ENCODE results near the gene SMAP2.
A peak's percentile ranks its signal among the peaks of the same experiment; 100 is the strongest.

SMAP2 gene

GRCh38 chr1:40421431-40422384 lies 48.2 kb downstream of the SMAP2 start:
- DNase-seq (ENCODE audit: low read depth in 2 of 2): no peak

- no peak for DNase-seq (ENCODE audit: low read depth in 2 of 2)
Observed at GRCh38 chr1:40422630-40423263, 49.2 kb downstream of the SMAP2 start.

DNA sequence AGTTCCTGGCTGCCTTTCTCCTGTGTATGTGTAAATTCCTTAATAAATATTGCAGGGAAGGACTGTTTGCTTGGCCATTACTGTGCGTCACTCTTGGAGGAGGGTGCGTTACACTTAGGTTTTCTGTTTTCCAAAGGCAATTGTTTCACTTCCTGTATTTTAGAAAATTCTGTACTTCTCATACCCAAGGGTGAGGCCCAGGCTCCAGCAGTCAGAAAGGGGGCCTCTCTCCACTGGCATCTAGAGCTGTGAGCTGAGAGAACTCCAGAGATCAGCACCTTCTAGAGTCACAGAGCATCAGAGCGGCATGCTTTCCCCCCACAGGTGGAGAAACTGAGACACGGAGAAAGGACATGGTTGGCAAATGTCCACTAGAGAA lies 49.7 kb downstream of the SMAP2 start:
- DNase-seq (ENCODE audit: low read depth in 2 of 2): no peak

DNA sequence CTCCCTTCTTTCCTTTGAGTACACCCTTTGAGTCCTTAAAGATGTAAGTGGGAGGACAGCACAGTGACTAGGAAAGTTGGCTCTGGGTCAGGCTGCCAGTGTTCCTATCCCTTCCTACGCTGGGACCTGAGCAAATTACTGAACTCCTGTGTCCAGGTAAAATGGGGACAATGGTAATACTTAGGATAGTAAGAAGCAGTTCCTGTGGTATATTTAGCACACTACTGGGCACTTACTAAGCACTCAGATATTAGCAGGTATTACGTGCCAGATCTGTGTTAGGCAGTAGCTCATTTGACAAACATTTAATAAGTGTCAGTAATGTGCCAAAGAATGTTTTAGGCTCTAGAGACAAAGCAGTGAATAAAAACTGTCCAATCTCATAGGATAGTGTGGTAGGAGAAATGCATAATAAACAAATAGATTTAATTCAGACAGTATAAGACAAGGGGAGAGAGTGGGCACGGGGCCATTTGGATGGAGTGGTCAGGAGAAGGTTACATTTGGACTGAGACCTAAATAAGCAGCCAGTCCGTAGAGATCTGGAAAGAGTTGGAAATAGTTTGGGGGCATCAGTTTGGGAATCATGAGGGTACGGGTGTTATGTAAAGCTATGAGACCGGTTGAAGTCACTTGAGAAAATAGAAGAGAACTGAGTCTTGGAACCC lies 50.6 kb downstream of the SMAP2 start:
- DNase-seq (ENCODE audit: low read depth in 2 of 2): no peak

DNA sequence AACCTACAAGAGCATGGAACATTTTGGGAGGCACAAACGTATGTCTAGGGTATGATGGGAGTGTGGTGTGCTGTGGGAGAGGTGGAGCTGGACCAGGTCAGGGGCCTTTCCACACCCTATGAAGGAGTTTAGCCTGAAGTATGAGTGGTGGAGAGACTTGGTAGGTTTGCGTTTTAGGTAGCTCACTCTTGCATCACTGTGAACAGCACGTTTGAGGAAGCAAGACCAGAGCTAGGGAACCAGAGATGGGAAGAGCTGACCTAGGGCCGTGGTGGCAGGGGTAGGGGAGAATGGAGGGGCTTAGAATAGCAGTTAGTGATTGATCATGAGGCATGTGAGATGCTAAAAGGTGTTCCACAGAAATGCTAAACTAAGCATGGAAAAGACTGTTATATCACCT lies 51.7 kb downstream of the SMAP2 start:
- no peak for DNase-seq (ENCODE audit: low read depth in 2 of 2)

DNA sequence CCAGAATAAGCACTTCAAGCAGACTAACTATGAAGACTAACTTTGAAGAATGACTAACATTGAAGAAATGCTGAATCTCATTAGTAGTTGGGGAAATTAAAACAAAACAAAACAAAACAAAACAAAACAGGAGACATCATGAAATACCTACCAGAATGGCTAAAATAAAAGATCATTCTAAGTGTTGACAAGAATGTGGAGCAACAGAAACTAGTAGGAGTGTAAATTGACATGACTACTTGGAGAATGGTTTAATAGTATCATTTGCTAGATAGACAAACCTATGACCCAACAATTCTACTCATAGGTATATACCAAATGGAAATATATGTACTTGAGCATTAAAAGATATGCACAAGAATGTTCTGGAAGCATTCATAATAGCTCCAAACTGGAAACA lies 57.9 kb downstream of the SMAP2 start:
- no peak for DNase-seq (ENCODE audit: low read depth in 2 of 2)

- no peak for DNase-seq (ENCODE audit: low read depth in 2 of 2)
Observed at GRCh38 chr1:40432644-40433390, 59.3 kb downstream of the SMAP2 start.

DNA sequence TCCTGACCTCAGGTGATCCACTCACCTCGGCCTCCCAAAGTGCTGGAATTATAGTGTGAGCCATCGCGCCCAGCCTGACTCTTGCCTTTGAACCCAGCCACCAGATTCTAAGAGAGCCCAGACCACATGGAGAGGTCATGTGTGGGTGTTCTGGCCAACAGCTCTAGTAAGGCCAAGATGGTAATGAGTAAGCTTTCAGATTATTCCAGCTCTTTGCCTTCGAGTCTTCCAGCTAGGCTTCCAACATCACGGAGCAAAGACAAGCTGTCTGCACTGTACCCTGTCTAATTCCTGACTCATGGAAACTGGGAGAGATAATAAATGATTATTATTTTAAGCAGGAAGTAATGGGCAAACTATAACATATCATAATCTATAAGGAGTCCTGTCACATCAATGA lies 61.9 kb downstream of the SMAP2 start:
- no peak for DNase-seq (ENCODE audit: low read depth in 2 of 2)

GRCh38 chr1:40435876-40436275 lies 62.3 kb downstream of the SMAP2 start:
- DNase-seq (ENCODE audit: low read depth in 2 of 2): no peak

DNA sequence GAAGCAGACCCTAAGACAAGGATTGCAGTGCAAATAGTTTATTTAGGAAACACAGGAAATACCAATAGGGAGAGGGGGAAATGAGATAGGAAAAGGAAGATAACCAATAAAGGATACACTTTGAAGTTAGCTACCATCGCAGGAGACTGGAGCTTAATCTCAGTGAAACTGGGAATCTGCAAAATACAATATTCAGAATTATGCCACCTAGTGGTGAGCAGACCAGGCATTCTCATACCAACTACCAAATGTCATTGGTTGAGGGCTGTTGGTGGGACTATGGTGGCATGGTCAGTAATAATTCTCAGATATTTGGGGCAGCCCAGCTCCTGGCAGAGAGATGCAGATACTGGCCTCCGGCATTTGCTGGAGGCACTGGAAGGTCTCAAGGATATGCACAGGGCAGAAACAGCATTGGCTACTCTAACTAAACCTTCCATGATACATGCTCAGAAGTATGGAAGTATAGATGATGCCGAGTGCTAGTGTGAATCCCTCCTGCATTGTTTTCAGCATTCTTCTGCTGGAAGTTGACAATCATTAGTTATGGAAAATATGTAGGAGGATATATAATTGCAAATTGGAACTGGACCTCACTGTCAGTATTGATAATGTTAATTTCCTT lies 65.0 kb downstream of the SMAP2 start:
- DNase-seq (ENCODE audit: low read depth in 2 of 2): no peak

DNA sequence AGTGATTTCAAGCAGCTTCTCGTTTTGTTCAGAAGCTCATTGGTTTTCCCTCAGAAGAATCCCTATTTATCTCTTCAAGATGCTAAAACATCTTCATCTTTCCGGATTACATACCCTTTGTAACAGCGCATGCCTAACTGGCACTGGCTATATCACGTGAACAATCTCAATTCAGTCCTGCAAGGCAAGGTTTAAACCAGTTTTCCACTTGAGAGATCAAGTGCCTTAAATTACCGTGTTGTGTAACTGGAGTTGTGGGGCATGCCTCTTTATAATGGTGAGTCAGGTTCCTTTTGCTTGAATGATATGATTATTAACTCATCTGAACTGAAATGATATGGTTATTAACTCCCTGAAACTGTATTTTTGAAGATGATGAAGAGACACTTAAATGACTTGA lies 65.7 kb downstream of the SMAP2 start:
- DNase-seq (ENCODE audit: low read depth in 2 of 2): no peak

GRCh38 chr1:40449684-40450494 lies 76.4 kb downstream of the SMAP2 start, which contains the start of gene ZFP69B:
TSS of gene ZFP69B (plus strand) at chr1:40450476. CDS start at chr1:40450962, 486 bp downstream.
- peak; percentile 80 to 86 for DNase-seq (ENCODE audit: low read depth in 2 of 2)

DNA sequence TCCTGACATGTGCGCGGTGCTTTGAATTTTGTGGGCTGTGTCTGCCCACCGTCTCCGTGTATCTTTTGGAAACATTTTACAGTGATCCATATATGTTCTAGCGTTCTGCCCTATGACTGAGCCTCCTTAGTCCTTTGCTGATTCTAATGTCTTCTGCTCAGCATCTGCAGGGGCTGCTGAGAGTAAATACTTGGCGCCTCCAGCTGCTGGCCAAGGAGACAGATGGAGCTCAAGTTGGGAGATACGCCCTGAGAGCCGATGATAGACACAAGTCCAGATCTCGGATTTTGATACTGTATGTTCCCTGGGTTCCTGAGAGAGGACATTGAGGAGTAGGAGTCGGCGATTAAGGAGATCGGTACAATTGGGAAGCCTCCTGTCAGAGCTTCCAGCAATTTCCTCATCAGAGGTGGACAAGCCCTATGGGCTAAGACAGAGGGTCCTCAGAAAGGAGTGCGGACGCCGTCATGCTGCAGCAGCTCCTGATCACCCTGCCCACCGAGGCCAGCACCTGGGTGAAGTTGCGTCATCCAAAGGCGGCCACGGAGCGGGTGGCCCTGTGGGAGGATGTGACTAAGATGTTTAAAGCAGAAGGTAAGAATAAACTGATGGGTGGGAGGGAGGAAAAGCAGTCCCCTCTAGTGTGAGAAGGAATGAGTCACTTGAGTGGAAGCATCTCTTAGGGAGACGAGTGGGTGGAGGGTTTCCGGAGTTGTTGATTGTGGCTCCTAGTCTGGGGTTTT lies 77.1 kb downstream of the SMAP2 start:
- DNase-seq (ENCODE audit: low read depth in 2 of 2): peak; percentile 74 to 87

DNA sequence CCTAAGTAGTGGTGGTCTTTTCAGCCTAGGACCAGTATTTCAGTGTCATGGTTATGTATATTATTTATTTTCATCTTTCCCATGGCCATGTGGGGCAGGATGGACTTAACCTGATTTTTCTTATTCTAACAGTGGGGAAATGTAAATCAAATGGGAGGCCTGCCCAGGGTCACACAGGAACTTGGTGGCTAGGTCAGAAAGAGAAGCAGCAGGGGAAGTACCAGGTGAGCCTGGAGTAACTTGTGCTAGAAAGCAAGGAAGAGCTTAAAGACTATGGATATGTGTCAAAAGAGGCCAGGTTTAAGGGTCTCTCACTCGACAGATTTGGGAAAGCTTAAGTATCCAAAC lies 77.7 kb downstream of the SMAP2 start:
- no peak for DNase-seq (ENCODE audit: low read depth in 2 of 2)

- DNase-seq (ENCODE audit: low read depth in 2 of 2): no peak
Observed at GRCh38 chr1:40454873-40455272, 81.3 kb downstream of the SMAP2 start.

DNA sequence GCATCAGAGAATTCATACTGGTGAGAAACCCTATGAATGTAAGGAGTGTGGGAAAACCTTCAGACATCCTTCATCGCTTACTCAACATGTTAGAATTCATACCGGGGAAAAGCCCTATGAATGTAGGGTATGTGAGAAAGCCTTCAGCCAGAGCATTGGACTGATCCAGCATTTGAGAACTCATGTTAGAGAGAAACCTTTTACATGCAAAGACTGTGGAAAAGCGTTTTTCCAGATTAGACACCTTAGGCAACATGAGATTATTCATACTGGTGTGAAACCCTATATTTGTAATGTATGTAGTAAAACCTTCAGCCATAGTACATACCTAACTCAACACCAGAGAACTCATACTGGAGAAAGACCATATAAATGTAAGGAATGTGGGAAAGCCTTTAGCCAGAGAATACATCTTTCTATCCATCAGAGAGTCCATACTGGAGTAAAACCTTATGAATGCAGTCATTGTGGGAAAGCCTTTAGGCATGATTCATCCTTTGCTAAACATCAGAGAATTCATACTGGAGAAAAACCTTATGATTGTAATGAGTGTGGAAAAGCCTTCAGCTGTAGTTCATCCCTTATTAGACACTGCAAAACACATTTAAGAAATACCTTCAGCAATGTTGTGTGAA lies 89.5 kb downstream of the SMAP2 start:
- no peak for DNase-seq (ENCODE audit: low read depth in 2 of 2)

DNA sequence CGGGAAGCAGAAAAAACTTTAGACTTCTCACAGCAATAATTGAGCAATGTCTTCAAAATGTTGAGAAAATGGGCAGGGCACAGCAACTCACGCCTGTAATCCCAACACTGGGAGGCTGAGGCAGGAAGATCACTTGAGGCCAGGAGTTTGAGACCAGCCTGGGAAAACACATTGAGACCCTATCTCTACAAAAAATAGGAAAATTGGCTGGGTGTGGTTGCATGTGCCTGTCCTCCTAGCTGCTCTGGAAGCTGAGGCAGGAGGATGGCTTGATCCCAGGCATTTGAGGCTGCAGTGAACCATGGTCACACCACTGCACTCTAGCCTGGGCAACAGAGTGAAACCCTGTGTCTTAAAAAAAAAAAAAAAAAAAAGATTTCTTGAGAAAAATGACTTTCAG lies 95.8 kb downstream of the SMAP2 start:
- no peak for DNase-seq (ENCODE audit: low read depth in 2 of 2)
